HepG2 (cell line): ENCODE data around the gene PTMA. TPM values are rescaled to one million over a fixed set of nuclear protein-coding genes. Genes with fewer than 3 reads are reported as not detected.

Source experiments
- ATAC-seq: fragments of 200-7000 bp; cut with Tn5 transposase; 3 replicates; pipeline ENCODE4 v1.9.1; 2020; ENCODE audit warnings: mild to moderate bottlenecking, moderate library complexity
- BruUV-seq: library from RNA; stranded (reverse); fragments of 400-500 nt; replicated peaks from 2 replicates; lab custom pipeline; 2021; lab: Mats Ljungman, UMichigan
- CTCF ChIA-PET: fragments of 300-600 bp; formaldehyde crosslinking; extraction: SDS; loops from one replicate; lab custom pipeline; 2021; ENCODE audit warnings: low total read pairs, inconsistent platforms, low intra/inter-chr PET ratio; lab: Yijun Ruan, JAX
- POLR2A ChIA-PET: fragments of 350-600 bp; sonication (Branson Sonifier 250); formaldehyde crosslinking; loops from one replicate; lab custom pipeline; 2020; ENCODE audit warnings: antibody characterized with exemption, inconsistent platforms; lab: Yijun Ruan, JAX
- DNase-seq: peaks from one replicate; pipeline ENCODE4 v3.0.0-alpha.2; 2015; ENCODE audit warnings: low spot score
- FAIRE-seq: peaks from 3 replicates; lab custom pipeline; 2011; peaks lifted over from hg19 to GRCh38; lab: Jason Lieb, UNC
- H2AFZ ChIP-seq: one replicate; pipeline ENCODE4 v1.6.1; 2011; ENCODE audit warnings: low read length, inconsistent platforms
- H3K27ac ChIP-seq: fragments of 300-600 bp; 3 replicates; pipeline ENCODE4 v1.8.0; 2011; ENCODE audit warnings: mixed run types, mild to moderate bottlenecking, mixed read lengths, low read length, inconsistent platforms; ENCODE audit not compliant: insufficient read depth; ENCODE audit errors: extremely low read length
- H3K27me3 ChIP-seq, 2 experiments: fragments of 200-600 bp in 1 of 2; 2 replicates in 1 of 2; 3 replicates in 1 of 2; pipeline versions ENCODE4 v1.6.0 to v1.8.0; 2011; ENCODE audit warnings: low read length in 2 of 2, mild to moderate bottlenecking in 2 of 2, moderate library complexity in 2 of 2, inconsistent platforms in 1 of 2; ENCODE audit not compliant: insufficient read depth in 2 of 2, control insufficient read depth in 1 of 2
- H3K36me3 ChIP-seq, 2 experiments: fragments of 200-600 bp in 1 of 2; replicated peaks in 1 of 2; 2 replicates in 1 of 2; 3 replicates in 1 of 2; pipeline versions ENCODE4 v1.5.1 to v1.8.0; 2011; ENCODE audit warnings: low read length in 2 of 2, inconsistent platforms in 1 of 2; ENCODE audit not compliant: insufficient read depth in 2 of 2, control insufficient read depth in 1 of 2
- H3K4me1 ChIP-seq: 2 replicates; pipeline ENCODE4 v1.5.1; 2012; ENCODE audit warnings: low read length, inconsistent platforms; ENCODE audit not compliant: insufficient read depth
- H3K4me2 ChIP-seq: 2 replicates; pipeline ENCODE4 v1.6.0; 2011; ENCODE audit warnings: low read depth, low read length, inconsistent platforms
- H3K4me3 ChIP-seq, 3 experiments: fragments of 200-600 bp in 1 of 3; sonication (generic), shearing (Covaris generic) in 1 of 3; replicated peaks in 1 of 3; 2 replicates each; pipeline ENCODE4 v1.5.1; 2011 to 2016; ENCODE audit warnings: low read length in 3 of 3, inconsistent platforms in 2 of 3, low read depth in 2 of 3, mild to moderate bottlenecking in 2 of 3, control low read depth in 1 of 3, mixed read lengths in 1 of 3; ENCODE audit not compliant: insufficient read depth in 1 of 3
- H3K79me2 ChIP-seq: one replicate; pipeline ENCODE4 v1.6.1; 2011; ENCODE audit warnings: low read length, inconsistent platforms; ENCODE audit not compliant: insufficient read depth
- H3K9ac ChIP-seq: 2 replicates; pipeline ENCODE4 v1.6.0; 2011; ENCODE audit warnings: mild to moderate bottlenecking, low read depth, low read length, inconsistent platforms; ENCODE audit not compliant: insufficient read depth
- H3K9me3 ChIP-seq: 2 replicates; pipeline ENCODE4 v1.5.1; 2012; ENCODE audit warnings: mild to moderate bottlenecking, low read length
- H4K20me1 ChIP-seq: 2 replicates; pipeline ENCODE4 v1.6.0; 2011; ENCODE audit warnings: inconsistent platforms, mild to moderate bottlenecking, low read length, moderate library complexity; ENCODE audit not compliant: insufficient read depth
- CEBPB ChIP-seq: IDR thresholded peaks from 2 replicates; pipeline ENCODE4 v1.6.1; 2011; ENCODE audit warnings: low read depth, low read length, improper control_type of control experiment, borderline replicate concordance
- MAFK ChIP-seq, 2 experiments: IDR thresholded peaks in 1 of 2; conservative IDR thresholded peaks in 1 of 2; 2 replicates each; pipeline ENCODE4 v1.6.1; 2011; ENCODE audit warnings: improper control_type of control experiment in 2 of 2, low read length in 2 of 2
- TAF15 ChIP-seq: fragments of 200-400 bp; formaldehyde crosslinking; IDR thresholded peaks from one replicate; pipeline ENCODE4 v1.6.1; 2018; ENCODE audit warnings: mild to moderate bottlenecking, low read depth, low read length; ENCODE audit not compliant: poor library complexity, severe bottlenecking
- TFDP2 ChIP-seq: sonication (generic); formaldehyde crosslinking; IDR thresholded peaks from 2 replicates; pipeline ENCODE4 v1.4.0; 2020; ENCODE audit warnings: missing genetic modification reagents
- ZNF20 ChIP-seq: sonication (generic); formaldehyde crosslinking; IDR thresholded peaks from 2 replicates; pipeline ENCODE4 v1.4.0; 2020; ENCODE audit warnings: mild to moderate bottlenecking, moderate library complexity, missing genetic modification reagents
- WGBS: methylation state at CpG from one replicate; pipeline ENCODE4 v1.1.6; 2017; ENCODE audit warnings: low lambda C conversion rate; 5-methylcytosine and 5-hydroxymethylcytosine counted together
- in situ Hi-C: cut with HindIII; loops from 2 replicates; pipeline ENCODE4 v1.10.0; 2017; ENCODE audit warnings: low pct_unique_long_range_greater_than_20kb; ENCODE audit not compliant: extremely low pct_ligation_motif_present
- intact Hi-C: fragments of 100-400 bp; cut with micrococcal nuclease; formaldehyde crosslinking; loops from one replicate; pipeline ENCODE4 v1.10.0; 2022; ENCODE audit not compliant: unreplicated experiment
- polyA plus RNA-seq, 8 experiments: library from polyadenylated mRNA; depleted of rRNA in 3 of 8; stranded (reverse) in 7 of 8; unstranded in 1 of 8; fragments of >200 nt; fragmentation: Illumina TruSeq in 4 of 8; extraction: Trizol in 4 of 8; gene quantifications; 2 replicates each; pipeline versions ENCODE4 v1.2.1 to v1.2.3, GENCODE V29; 2011 to 2016; ENCODE audit warnings: low read depth in 4 of 8, missing spikeins in 1 of 8, mixed read lengths in 1 of 8; ENCODE audit not compliant: insufficient read depth in 1 of 8
- total RNA-seq, 5 experiments: library from RNA; depleted of rRNA; stranded (reverse); fragments of >200 nt; fragmentation: Illumina TruSeq; extraction: Trizol; gene quantifications; 2 replicates each; pipeline ENCODE4 v1.2.3, GENCODE V29; 2016; ENCODE audit warnings: low read depth in 1 of 5

Gene PTMA
- total and polyA plus RNA-seq, 2 of the 13 experiments (the other 11 are each of a cell fraction or from before 2014, with no cell fraction given): 190 to 1,086 TPM

GRCh38 chr2:231745303-231746038 lies 37.1 kb downstream of the PTMA start:
- Histone ChIP-seq H3K4me3 (no peak overlapping the region), H3K9me3 (no peaks in the 10 kb centered on the region), H3K4me1 (peaks cover 23% of the 10 kb centered on the region), H3K9ac (no peak overlapping the region), H3K79me2 (no peaks in the 10 kb centered on the region), H3K36me3 (no peaks in the 10 kb centered on the region), H3K4me2 (no peak overlapping the region), H4K20me1 (no peaks in the 10 kb centered on the region), H2AFZ (no peak overlapping the region), H3K27me3 (peaks cover 0 to 11% of the 10 kb centered on the region in 2 experiments; a peak in 3 of 5 replicates), H3K27ac (no peak overlapping the region)
- intact Hi-C loops (no loop called here), in situ Hi-C loops (no loop called here)
- no peak for ATAC-seq
- POLR2A ChIA-PET: no interaction called here
- BruUV-seq: no TSS peak
- TF ChIP-seq TFDP2 (no peak), MAFK (conservative IDR thresholded peaks at IDR 0.05 in 1 of 2, IDR thresholded peaks at IDR 0.05 in 1 of 2; ENCODE audit: low read length in 2 of 2) (no peak), TAF15 (no peak), ZNF20 (CRISPR knock-in tag) (no peak), CEBPB (peak; percentile 26; the same call in 1 of the 2 replicates)
- FAIRE-seq: no peak
- no peak for DNase-seq
- WGBS: 42% methylated on average over 6 of the region's 6 CpGs
- CTCF ChIA-PET: no interaction called here
